ENCODE results near the gene NUBP2.
"Not testable (repeated sequence)": the region's sequence is repeated elsewhere in the genome, so short reads cannot be mapped to it uniquely, and the experiment has no call there.

NUBP2 gene

DNA sequence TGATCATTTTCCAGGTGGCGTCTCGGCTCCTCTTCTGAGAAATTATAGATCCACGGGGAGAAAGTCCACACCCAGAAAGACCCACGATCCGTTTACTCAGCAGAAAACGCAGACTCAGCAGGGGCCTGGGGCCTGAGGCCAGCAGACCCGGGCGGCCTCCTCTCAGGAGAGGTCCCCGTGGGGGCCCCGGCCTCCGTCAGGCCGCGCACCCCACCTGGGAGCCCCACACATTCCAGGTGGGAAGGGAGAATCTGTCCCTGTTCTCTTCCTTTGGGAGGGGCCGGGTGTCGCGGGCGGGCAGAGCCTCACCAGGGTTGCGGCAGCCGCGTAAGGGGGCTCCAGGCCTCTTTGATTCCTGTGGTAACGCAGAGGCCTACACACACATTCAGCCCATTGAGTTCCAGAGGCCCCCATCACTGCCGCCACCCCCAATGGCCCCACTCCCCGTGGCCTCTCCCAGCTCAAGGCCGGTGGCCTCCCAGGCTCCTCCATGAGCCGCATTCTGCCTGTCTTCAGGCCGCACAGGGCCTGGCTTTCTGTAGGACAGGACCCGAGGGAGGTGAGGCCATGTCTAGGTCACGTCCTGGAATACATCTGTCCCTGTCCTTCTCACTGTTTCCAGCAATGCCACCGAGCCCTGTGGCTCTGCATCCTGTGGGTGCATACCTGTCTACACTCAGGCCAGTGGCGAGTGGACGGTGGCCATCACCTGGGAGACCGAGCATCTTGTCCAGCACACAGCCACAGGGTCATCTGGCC is 12.3 kb downstream of the NUBP2 start:
- DNase-seq (ENCODE audit: low read depth in 2 of 2, low spot score in 1 of 2): no peak

- not testable (repeated sequence) for DNase-seq (ENCODE audit: low read depth in 2 of 2, low spot score in 1 of 2)
Measured at GRCh38 chr16:1799263-1799662, 16.5 kb downstream of the NUBP2 start.

DNA sequence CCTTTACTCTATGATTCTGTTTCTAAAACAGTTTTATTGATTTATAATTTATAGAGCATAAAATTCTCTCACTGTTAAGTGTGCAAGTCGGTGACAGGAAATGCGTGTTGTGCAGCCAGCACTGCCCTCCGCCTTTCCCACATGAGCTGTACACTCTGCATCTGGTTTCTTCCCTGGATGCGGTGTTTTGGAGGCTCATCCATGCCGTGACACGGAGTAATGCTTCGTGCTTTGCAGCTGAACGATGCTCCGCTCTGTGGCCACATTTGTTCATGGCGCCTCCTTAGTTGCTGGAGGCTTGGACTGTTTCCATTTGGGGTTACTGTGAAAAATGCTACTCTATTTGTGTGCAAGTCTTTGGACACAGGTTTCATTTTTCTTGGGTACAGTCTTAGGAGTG is 17.9 kb downstream of the NUBP2 start:
- DNase-seq (ENCODE audit: low read depth in 2 of 2, low spot score in 1 of 2): no peak

GRCh38 chr16:1807626-1808025 is 24.9 kb downstream of the NUBP2 start:
- DNase-seq (ENCODE audit: low read depth in 2 of 2, low spot score in 1 of 2): no peak

DNA sequence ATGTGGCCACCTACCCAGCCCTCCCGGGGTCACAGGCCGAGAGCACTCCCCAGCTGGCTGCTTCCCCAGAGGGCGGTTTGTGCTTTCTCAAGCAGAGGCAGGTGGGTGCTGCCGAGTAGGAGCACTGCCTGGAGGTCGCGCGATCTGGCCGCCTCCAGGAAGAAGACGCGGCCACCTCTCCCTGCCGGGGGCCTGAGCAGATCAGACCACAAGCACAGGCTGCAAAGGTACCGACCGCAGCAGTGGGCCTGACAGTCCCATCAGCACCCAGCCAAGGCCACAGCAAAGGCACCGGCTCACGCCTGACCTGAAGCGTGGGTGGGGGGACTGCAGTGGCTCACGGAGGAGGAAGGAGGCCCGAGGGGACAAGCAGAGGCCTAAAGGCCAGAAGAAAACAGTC is 25.9 kb downstream of the NUBP2 start:
- DNase-seq (ENCODE audit: low read depth in 2 of 2, low spot score in 1 of 2): no peak

DNA sequence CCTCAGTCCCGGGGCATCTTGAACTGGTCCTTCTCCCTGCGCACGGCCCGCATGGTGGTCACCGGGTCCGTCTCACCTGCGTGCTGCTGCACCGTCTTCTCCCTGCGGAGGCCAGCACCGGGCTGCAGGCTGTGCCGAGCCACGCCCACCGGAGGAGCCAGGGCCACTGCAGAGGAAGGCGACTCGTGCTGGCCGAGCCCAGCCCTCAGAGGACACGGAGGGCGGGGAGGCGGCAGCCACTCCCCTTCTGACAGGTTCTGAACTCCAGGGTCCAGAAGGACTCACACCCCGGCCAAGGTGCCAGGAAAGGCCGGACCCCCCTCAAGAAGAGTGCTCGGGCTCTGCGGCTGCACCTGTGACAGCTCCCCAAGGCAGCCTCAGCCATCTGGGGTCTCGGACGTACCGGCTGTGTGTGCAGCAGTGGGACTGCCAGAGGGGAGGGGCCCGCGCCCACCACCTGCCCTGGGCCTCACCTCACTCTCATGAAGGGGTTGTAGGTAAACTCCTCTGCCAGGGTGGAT is 26.6 kb downstream of the NUBP2 start:
- DNase-seq (ENCODE audit: low read depth in 2 of 2, low spot score in 1 of 2): no peak

DNA sequence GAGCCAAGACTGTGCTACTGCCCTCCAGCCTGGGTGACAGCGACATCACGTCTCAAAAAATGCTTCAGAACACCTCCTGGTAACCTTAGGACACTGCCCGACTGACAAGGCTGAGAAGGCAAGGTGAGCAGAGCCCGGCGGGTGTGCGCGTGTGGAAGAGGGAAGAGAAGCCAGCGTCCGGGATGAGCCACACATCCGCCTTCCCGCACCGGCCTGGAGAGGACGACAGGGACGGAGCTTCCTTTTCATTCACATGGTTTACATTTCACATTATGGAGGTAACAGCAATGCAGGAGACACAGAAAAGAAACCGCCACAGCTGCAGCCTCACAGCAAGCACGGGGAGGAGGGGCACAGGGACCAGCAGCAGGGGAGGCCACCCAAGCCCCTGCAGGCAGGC is 27.3 kb downstream of the NUBP2 start:
- DNase-seq (ENCODE audit: low read depth in 2 of 2, low spot score in 1 of 2): no peak

DNA sequence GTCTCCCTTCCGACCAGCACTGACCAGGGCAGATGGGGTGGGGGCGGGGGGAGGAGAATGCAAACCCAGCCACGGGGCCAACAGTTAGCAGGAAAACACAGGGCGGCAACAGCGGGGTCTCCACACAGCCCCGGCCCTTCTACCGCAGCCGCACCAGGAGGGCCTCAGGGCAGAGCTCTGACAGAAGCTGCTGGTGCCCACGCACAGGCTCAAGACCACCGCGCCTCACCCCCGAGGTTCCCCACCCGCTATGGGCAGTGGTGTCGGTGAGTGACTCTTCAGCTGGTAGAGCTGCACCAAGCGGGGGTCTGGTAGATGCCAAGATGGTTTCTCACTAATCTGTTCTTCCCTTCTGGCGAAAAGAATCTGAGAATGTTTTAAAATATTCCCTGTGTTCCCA is 27.8 kb downstream of the NUBP2 start:
- no peak for DNase-seq (ENCODE audit: low read depth in 2 of 2, low spot score in 1 of 2)

- DNase-seq (ENCODE audit: low read depth in 2 of 2, low spot score in 1 of 2): no peak
Measured at GRCh38 chr16:1812732-1813163, 30.0 kb downstream of the NUBP2 start.

- no peak for DNase-seq (ENCODE audit: low read depth in 2 of 2, low spot score in 1 of 2)
Measured at GRCh38 chr16:1815461-1815860, 32.7 kb downstream of the NUBP2 start.

DNA sequence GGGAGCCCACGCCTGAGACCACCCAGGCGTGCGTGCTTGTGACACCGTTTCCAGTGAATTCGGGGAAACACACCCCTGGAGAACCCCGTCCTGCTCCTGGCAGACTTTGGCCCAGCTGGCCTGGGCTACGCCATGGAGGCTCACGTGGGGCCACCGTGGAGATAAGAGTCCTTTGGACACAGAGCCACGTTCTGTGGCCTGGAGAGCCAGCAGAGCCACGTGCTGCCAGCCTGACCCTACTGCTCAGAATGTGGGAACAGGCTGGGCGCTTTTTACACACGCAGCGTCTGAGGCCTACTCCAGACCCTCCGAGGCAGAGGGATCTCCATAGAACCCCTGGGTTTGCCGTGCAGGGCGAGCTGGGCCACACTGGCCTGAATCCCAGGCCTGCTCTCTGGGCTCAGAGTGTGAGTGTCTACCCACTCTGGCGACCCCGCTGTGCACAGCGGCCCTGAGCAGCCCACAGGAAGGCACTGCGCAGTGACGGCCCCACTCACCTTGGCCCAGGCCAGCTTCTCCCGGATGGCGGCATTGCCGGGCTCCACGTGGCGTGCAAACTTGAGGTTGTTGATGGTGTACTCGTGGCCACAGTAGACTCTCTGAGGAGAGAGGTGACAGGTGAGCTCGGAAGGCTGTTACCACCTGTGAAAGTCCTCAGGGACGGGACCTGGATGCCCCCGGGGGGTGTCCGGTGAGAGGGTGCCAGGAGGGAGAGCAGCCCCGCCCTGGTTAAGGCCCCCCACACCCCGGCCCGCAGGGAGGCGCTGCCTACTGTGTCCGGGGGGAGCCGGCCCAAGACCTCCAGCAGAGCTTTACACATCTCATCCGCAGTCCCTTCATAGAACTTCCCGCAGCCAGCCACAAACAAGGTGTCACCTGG is 33.9 kb downstream of the NUBP2 start:
- DNase-seq (ENCODE audit: low read depth in 2 of 2, low spot score in 1 of 2): no peak

DNA sequence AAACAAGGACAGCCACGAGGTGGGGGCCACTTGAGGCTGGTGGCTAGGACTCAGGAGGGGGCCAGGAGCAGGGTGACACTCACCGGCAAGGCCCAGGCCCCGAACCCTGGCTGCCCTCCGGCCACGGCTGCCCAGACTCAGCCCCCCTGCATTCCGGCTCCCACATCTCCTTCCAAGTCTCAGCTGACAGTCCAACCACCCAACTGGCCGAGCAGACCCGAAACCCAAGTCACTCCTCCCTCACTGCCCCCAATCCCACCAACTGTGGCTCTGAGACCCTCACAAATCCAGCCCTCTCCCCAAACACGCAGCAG is 34.5 kb downstream of the NUBP2 start:
- no peak for DNase-seq (ENCODE audit: low read depth in 2 of 2, low spot score in 1 of 2)

DNA sequence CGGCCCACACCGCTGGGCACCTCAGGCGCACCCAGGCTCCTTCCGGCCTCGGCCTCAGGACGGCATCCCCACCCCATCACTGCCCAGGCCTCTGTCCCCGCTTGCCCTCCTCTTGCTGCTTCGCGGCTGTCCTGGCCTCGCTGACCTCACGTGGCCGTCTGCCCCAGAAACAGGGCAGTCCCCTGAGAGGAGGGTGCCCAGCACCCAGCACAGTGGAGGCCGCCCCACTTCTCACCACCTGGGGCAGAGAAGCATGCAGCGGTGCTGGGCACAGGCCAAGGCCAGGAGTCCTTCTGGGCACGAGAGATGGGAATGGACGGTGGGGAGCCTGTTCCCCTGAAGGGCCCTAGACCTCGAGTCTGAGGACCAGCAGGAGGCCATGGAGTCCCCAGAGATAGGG is 35.0 kb downstream of the NUBP2 start:
- DNase-seq (ENCODE audit: low read depth in 2 of 2, low spot score in 1 of 2): no peak

- DNase-seq (ENCODE audit: low read depth in 2 of 2, low spot score in 1 of 2): no peak
Measured at GRCh38 chr16:1818204-1818872, 35.6 kb downstream of the NUBP2 start.

DNA sequence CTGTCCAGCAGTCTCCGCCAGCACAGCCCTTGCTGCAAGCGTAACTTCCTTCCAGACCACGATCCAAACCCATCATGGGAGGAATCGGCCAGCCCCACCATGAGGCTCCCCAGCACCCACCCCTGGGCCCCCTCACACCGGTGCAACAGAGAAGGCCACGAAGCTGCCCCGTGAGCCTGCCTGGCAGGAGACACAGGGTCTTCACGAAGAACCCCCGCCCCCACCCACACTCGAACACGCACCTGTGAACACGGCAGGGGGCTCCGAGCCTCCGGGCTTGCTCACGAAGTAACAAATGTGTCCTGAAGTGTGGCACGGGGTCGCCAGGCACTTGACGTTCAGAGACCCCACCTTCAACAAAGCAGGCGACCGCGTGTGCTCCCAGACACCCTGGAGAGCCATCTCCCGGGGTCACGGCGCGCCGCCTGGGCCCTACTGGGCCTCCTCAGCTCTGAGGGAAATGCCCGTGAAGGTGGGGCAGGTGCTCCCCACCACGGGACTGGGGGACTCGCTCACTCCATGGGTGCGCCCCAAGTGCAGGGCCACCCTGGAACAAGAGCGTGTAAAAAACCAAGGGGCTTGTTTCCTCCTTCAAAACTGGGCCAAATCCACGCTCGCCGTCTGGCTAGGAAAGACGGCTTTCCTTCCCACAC is 36.2 kb downstream of the NUBP2 start:
- no peak for DNase-seq (ENCODE audit: low read depth in 2 of 2, low spot score in 1 of 2)

DNA sequence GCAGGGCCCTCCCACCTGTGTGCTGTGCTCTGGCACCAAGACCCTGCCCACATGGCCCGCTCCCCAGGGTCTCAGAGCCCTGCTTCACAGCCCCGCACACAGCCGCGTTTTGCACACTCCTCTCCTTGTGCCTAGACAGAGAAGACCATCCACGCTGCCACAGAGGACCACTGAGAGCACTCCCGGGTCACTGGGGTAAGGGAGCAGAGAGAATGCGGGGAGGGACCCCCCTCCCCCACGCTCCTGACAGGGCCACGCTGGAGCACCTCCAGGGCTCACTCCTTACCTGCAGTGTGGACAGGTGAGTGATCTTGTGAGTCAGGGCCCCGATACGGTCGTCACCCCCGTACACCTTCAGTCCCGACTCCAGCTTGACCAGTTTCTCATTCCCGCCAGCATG is 36.9 kb downstream of the NUBP2 start:
- DNase-seq (ENCODE audit: low read depth in 2 of 2, low spot score in 1 of 2): no peak

- no peak for DNase-seq (ENCODE audit: low read depth in 2 of 2, low spot score in 1 of 2)
Measured at GRCh38 chr16:1820096-1820945, 37.6 kb downstream of the NUBP2 start.

- DNase-seq (ENCODE audit: low read depth in 2 of 2, low spot score in 1 of 2): no peak
Measured at GRCh38 chr16:1820946-1821290, 38.2 kb downstream of the NUBP2 start.

DNA sequence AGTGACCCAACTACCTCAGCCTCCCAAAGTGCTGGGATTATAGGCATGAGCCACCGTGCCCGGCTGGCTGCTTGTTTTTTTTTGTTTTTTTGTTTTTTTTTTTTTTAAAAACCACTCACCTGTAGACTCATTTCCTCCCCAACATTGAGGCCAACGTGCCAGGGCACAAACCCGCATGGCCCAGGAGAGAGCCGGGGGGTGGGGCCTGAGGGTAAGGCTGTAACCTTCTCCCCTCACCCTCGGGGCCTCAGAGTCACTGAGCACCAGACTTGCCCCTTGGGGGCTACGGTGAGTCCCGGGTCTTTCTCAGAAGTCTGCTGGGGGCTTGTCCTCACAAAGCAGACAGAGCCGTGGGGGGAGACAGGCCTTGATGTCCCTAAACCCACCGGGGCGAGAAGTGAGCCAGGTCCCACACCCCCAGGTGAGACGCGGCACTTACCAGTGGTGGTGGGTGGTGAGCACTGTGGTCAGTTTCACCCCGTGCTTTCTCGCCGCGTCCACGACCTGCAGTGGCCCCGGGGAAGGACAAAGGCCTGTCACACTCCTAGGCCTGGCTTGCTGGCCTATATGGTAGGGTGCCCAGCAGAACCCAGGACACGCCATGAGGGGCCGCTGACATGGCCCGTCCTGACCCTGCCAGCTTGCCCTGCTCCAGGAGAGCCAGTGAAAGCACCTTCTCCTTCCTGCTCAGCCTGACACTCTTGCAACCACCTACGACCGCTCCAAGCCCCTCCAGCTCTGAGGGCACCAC is 39.3 kb downstream of the NUBP2 start:
- no peak for DNase-seq (ENCODE audit: low read depth in 2 of 2, low spot score in 1 of 2)

- DNase-seq (ENCODE audit: low read depth in 2 of 2, low spot score in 1 of 2): no peak
Measured at GRCh38 chr16:1822801-1823200, 40.0 kb downstream of the NUBP2 start.
